ENCODE measurements around the gene FOCAD. TPM values are rescaled to one million over a fixed set of nuclear protein-coding genes. Genes with fewer than 3 reads are reported as not detected.

Gene FOCAD
- total and polyA plus RNA-seq, 12 donors: 11.7 to 41.3 (median 31.2) TPM

DNA sequence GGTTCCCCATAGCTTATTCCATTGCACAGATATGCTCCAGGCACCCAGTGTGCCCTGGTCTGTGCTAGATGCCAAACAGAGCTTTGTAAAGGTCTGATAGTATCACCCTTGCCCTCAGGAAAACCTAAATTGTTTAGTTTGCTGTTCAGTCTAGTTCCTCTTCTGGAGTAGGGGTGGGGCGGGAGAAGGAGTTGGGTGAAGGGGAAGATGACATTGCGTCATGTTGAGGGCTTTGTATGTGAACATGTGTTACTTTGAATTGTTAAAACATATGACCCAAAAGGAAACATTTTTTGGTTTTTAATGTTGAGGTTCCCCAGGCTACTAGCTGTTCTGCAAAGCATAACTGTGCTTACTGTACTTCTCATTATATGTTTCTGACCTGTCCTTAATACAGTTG is 306.8 kb downstream of the FOCAD start:
- H3K27ac ChIP-seq: peak overlapping the region in 1 of 10 donors; percentile 70
- peak in 1 of 2 donors; percentile 24 for DNase-seq
- H3K9me3 ChIP-seq: no peaks in the 10 kb centered on the region
- ATAC-seq: peak in 7 of 8 donors; percentile 46 to 84 (median 70)
- H3K4me3 ChIP-seq: no peak overlapping the region
- intact Hi-C loops (cut with DNase I): no loop called here
- H3K4me1 ChIP-seq: peaks cover 0 to 29% (median 0%) of the 10 kb centered on the region in 9 donors
- no peaks in the 10 kb centered on the region for H3K27me3 ChIP-seq
- H3K36me3 ChIP-seq: peaks cover 0 to 99% (median 16%) of the 10 kb centered on the region in 9 donors
- WGBS, 2 donors: 84 to 93% methylated on average over 2 of the region's 2 CpGs
- TF ChIP-seq CTCF (IDR thresholded peaks at IDR 0.05): no peak

GRCh38 chr9:20994486-20994885 is 310.4 kb downstream of the FOCAD start:
- H3K27me3 ChIP-seq: no peaks in the 10 kb centered on the region
- intact Hi-C loops (cut with DNase I): no loop called here
- no peak for DNase-seq
- peaks cover 0 to 27% (median 0%) of the 10 kb centered on the region in 9 donors for H3K4me1 ChIP-seq
- H3K4me3 ChIP-seq: no peak overlapping the region
- WGBS, 2 donors: 62 to 68% methylated on average over 3 of the region's 3 CpGs
- TF ChIP-seq CTCF (IDR thresholded peaks at IDR 0.05): no peak
- H3K9me3 ChIP-seq: no peaks in the 10 kb centered on the region
- H3K27ac ChIP-seq: no peak overlapping the region
- ATAC-seq: no peak
- H3K36me3 ChIP-seq: peaks cover 0 to 86% (median 12%) of the 10 kb centered on the region in 9 donors

DNA sequence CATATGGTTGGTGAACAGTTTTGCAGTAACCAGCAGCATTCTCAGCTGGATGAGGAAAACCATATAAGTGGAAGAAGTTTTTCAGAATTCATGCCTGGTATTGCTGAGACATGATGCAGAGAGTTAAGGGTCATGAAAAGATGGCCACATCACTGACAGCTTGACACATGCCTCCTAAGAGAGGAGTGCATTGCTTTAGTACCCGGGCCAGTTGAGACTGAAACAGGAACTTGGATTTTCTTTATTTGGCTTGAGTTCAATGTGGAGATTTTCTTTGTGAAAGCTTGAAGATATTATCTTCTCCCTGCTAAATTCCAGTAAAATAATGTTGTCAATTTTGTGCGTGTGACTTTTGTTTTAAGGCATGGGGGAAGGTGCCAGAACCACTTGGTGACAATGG is 311.6 kb downstream of the FOCAD start:
- TF ChIP-seq CTCF (IDR thresholded peaks at IDR 0.05): no peak
- Histone ChIP-seq H3K36me3 (peaks cover 0 to 86% (median 8%) of the 10 kb centered on the region in 9 donors), H3K27ac (no peak overlapping the region), H3K9me3 (peaks cover 0 to 5% (median 0%) of the 10 kb centered on the region in 11 donors), H3K4me3 (no peak overlapping the region), H3K4me1 (peaks cover 0 to 16% (median 0%) of the 10 kb centered on the region in 9 donors), H3K27me3 (no peaks in the 10 kb centered on the region)
- WGBS, 2 donors: 61 to 70% methylated on average over 2 of the region's 2 CpGs
- intact Hi-C loops (cut with DNase I): no loop called here
- no peak for DNase-seq
- no peak for ATAC-seq

GRCh38 chr9:20996809-20997208 is 312.8 kb downstream of the FOCAD start:
- no peak overlapping the region for H3K4me3 ChIP-seq
- H3K27me3 ChIP-seq: no peaks in the 10 kb centered on the region
- intact Hi-C loops (cut with DNase I): no loop called here
- no peak for TF ChIP-seq CTCF (IDR thresholded peaks at IDR 0.05)
- H3K27ac ChIP-seq: no peak overlapping the region
- peaks cover 0 to 9% (median 0%) of the 10 kb centered on the region in 9 donors for H3K4me1 ChIP-seq
- H3K9me3 ChIP-seq: peaks cover 0 to 17% (median 6%) of the 10 kb centered on the region in 11 donors
- DNase-seq (no peak), ATAC-seq (no peak)
- H3K36me3 ChIP-seq: peaks cover 0 to 85% (median 8%) of the 10 kb centered on the region in 9 donors
- 93 to 95% methylated on average over 2 of the region's 2 CpGs for WGBS, 2 donors

Measured in heart right ventricle (tissue), 16 donors.